Measurements from ENCODE around the gene AK5. TPM values are rescaled to one million over a fixed set of nuclear protein-coding genes. Genes with fewer than 3 reads are reported as not detected.

Gene AK5
- total and polyA plus RNA-seq, 2 of the 4 experiments (the other 2 are of a cell fraction): 22.5 to 25.8 TPM

- Histone ChIP-seq H3K79me1 (ENCODE audit: low read depth in 1 of 2, low read length in 2 of 2) (peaks cover 0 to 30% of the 10 kb centered on the region in 2 experiments; a peak in 2 of 4 replicates), H4K5ac (ENCODE audit: low read depth, low read length) (no peak overlapping the region), H3K56ac (ENCODE audit: extremely low read depth, insufficient read depth, low read length) (no peak overlapping the region), H3K27me3 (ENCODE audit: control insufficient read depth, insufficient read depth, low read length) (no peaks in the 10 kb centered on the region), H3K4me2 (ENCODE audit: low read depth, low read length) (no peak overlapping the region), H3K27ac (ENCODE audit: insufficient read depth, low read length) (no peak overlapping the region), H3K9me1 (ENCODE audit: insufficient read depth, low read length) (peaks cover 13% of the 10 kb centered on the region; the same call in 1 of the 2 replicates), H2BK5ac (ENCODE audit: low read depth, low read length, poor library complexity, severe bottlenecking) (no peak overlapping the region), H3K4me1 (ENCODE audit: control insufficient read depth, insufficient read depth, low read length) (peaks cover 12% of the 10 kb centered on the region), H3K18ac (ENCODE audit: low read depth, low read length) (no peak overlapping the region), H3K9ac (ENCODE audit: low read depth, low read length) (no peak overlapping the region), H4K91ac (ENCODE audit: insufficient read depth, low read depth, low read length) (no peak overlapping the region), H2BK120ac (ENCODE audit: low read depth, low read length) (peak overlapping the region; percentile 18; the same call in 1 of the 2 replicates), H4K8ac (ENCODE audit: low read depth in 2 of 2, low read length in 2 of 2) (no peak overlapping the region), H3K23ac (ENCODE audit: low read depth, low read length) (no peak overlapping the region), H2AFZ (replicated peaks; ENCODE audit: low read length, poor library complexity) (no peak overlapping the region), H2AK9ac (replicated peaks; ENCODE audit: low read depth, low read length, poor library complexity) (no peak overlapping the region), H3K4me3 (ENCODE audit: insufficient read depth, low read depth, low read length) (no peak overlapping the region), H3K36me3 (ENCODE audit: control insufficient read depth, insufficient read depth, low read length) (no peaks in the 10 kb centered on the region), H3K9me3 (ENCODE audit: control insufficient read depth, insufficient read depth, low read length) (no peaks in the 10 kb centered on the region), H2BK20ac (ENCODE audit: low read depth, low read length) (no peak overlapping the region), H2AK5ac (ENCODE audit: low read depth, low read length) (no peak overlapping the region), H3K4ac (ENCODE audit: low read depth, low read length) (no peak overlapping the region), H2BK15ac (ENCODE audit: low read depth, low read length) (0 out of 3 replicates have a peak overlapping the region, but pooled peaks have one; percentile 13), H4K20me1 (ENCODE audit: insufficient read depth, low read length) (no peaks in the 10 kb centered on the region), H3K14ac (replicated peaks; ENCODE audit: low read depth, low read length) (no peak overlapping the region)
- CTCF ChIA-PET: no interaction called here
- ATAC-seq (ENCODE audit: low read depth): no peak
- no TSS peak for BruUV-seq (replicated peaks)
- POLR2A ChIA-PET (ENCODE audit: unreplicated experiment): no interaction called here
- WGBS, 2 experiments (ENCODE audit: extremely low coverage in 2 of 2, insufficient read length in 1 of 2): no CpG with 5 or more reads among the region's 3 CpGs
- intact Hi-C loops (cut with micrococcal nuclease): no loop called here
- in situ Hi-C loops (cut with MboI; ENCODE audit: low sequenced_read_pairs): no loop called here
- dilution Hi-C loops (cut with HindIII; ENCODE audit: low sequenced_read_pairs, unreplicated experiment): no loop called here
- DNase-seq: no peak
- TF ChIP-seq CEBPB (IDR thresholded peaks at IDR 0.05; ENCODE audit: low read depth, low read length): peak; percentile 92
- no peak for TF ChIP-seq BHLHE40 (IDR thresholded peaks at IDR 0.05; ENCODE audit: low read depth, low read length)
These were observed 91.9 kb downstream of the AK5 start for GRCh38 chr1:77373702-77374101.
